ENCODE measurements around the gene GALNT17. TPM values are rescaled to one million over a fixed set of nuclear protein-coding genes. Genes with fewer than 3 reads are reported as not detected.
"Not testable (repeated sequence)": the region's sequence is repeated elsewhere in the genome, so short reads cannot be mapped to it uniquely, and the experiment has no call there.

Gene GALNT17
- total RNA-seq, 1 donor from 2014 or later = 95.3 TPM

GRCh38 chr7:71636329-71636728 lies 504.4 kb downstream of the GALNT17 start:
- TF ChIP-seq, protein P1, sequence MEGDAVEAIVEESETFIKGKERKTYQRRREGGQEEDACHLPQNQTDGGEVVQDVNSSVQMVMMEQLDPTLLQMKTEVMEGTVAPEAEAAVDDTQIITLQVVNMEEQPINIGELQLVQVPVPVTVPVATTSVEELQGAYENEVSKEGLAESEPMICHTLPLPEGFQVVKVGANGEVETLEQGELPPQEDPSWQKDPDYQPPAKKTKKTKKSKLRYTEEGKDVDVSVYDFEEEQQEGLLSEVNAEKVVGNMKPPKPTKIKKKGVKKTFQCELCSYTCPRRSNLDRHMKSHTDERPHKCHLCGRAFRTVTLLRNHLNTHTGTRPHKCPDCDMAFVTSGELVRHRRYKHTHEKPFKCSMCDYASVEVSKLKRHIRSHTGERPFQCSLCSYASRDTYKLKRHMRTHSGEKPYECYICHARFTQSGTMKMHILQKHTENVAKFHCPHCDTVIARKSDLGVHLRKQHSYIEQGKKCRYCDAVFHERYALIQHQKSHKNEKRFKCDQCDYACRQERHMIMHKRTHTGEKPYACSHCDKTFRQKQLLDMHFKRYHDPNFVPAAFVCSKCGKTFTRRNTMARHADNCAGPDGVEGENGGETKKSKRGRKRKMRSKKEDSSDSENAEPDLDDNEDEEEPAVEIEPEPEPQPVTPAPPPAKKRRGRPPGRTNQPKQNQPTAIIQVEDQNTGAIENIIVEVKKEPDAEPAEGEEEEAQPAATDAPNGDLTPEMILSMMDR (IDR thresholded peaks at IDR 0.05; ENCODE audit: borderline replicate concordance) = no peak
- Histone ChIP-seq H3K36me3 (no peaks in the 10 kb centered on the region), H3K4me1 (peaks cover 30% of the 10 kb centered on the region), H3K27me3 (ENCODE audit: low read depth) (no peaks in the 10 kb centered on the region), H3K9me3 (replicated peaks) (no peaks in the 10 kb centered on the region), H3K27ac (replicated peaks) (no peak overlapping the region), H3K4me3 (no peak overlapping the region)
- intact Hi-C loops (cut with micrococcal nuclease) = no loop called here
- no peak for DNase-seq

- no peak for DNase-seq
- Histone ChIP-seq H3K36me3 (no peaks in the 10 kb centered on the region), H3K4me3 (no peak overlapping the region), H3K27me3 (ENCODE audit: low read depth) (no peaks in the 10 kb centered on the region), H3K27ac (replicated peaks) (no peak overlapping the region), H3K9me3 (replicated peaks) (no peaks in the 10 kb centered on the region), H3K4me1 (peaks cover 28% of the 10 kb centered on the region)
- TF ChIP-seq, protein P1 (IDR thresholded peaks at IDR 0.05; ENCODE audit: borderline replicate concordance) = no peak
- intact Hi-C loops (cut with micrococcal nuclease) = no loop called here
Measured at GRCh38 chr7:71637578-71637977, 505.6 kb downstream of the GALNT17 start.

- DNase-seq = no peak
- H3K9me3 ChIP-seq (replicated peaks) = no peaks in the 10 kb centered on the region
- no peak overlapping the region for H3K27ac ChIP-seq (replicated peaks)
- no peak overlapping the region for H3K4me3 ChIP-seq
- H3K27me3 ChIP-seq (ENCODE audit: low read depth) = no peaks in the 10 kb centered on the region
- H3K4me1 ChIP-seq = peaks cover 27% of the 10 kb centered on the region
- intact Hi-C loops (cut with micrococcal nuclease) = no loop called here
- H3K36me3 ChIP-seq = no peaks in the 10 kb centered on the region
- TF ChIP-seq, protein P1 (IDR thresholded peaks at IDR 0.05; ENCODE audit: borderline replicate concordance) = no peak
Measured at GRCh38 chr7:71638108-71638507, 506.2 kb downstream of the GALNT17 start.

GRCh38 chr7:71639382-71640085 lies 507.6 kb downstream of the GALNT17 start:
- intact Hi-C loops (cut with micrococcal nuclease) = no loop called here
- no peak overlapping the region for H3K27ac ChIP-seq (replicated peaks)
- no peak overlapping the region for H3K4me3 ChIP-seq
- H3K9me3 ChIP-seq (replicated peaks) = peaks cover under 1% of the 10 kb centered on the region
- peaks cover 19% of the 10 kb centered on the region for H3K4me1 ChIP-seq
- no peak for DNase-seq
- TF ChIP-seq, protein P1 (IDR thresholded peaks at IDR 0.05; ENCODE audit: borderline replicate concordance) = no peak
- no peaks in the 10 kb centered on the region for H3K27me3 ChIP-seq (ENCODE audit: low read depth)
- no peaks in the 10 kb centered on the region for H3K36me3 ChIP-seq

- DNase-seq; H3K36me3 ChIP-seq; intact Hi-C loops (cut with micrococcal nuclease); H3K4me3 ChIP-seq; H3K4me1 ChIP-seq; H3K27ac ChIP-seq (replicated peaks); H3K27me3 ChIP-seq (ENCODE audit: low read depth): not testable (repeated sequence)
- peaks cover 14% of the 10 kb centered on the region for H3K9me3 ChIP-seq (replicated peaks)
Measured at GRCh38 chr7:71643031-71643430, 511.1 kb downstream of the GALNT17 start.

DNA sequence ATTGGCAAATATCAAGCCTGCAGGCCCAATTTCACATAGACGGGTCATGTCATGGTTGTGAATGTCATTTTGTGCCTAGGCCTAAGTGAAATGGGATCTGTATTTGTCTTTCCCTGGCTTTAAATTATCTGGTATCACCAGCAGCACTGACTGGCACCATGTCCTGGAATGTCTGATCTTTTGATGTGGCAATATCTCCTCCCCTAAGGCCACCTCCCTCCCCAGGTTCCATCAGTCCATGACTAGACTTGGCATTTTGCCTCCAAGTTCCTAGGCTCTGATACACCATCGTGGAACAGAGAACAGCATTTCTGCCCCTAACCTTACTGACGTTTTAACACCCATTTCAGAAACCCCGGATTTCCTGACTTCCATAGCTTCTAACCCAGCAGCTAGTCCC lies 513.9 kb downstream of the GALNT17 start:
- H3K4me3 ChIP-seq = no peak overlapping the region
- intact Hi-C loops (cut with micrococcal nuclease) = no loop called here
- no peaks in the 10 kb centered on the region for H3K27me3 ChIP-seq (ENCODE audit: low read depth)
- peaks cover 33% of the 10 kb centered on the region for H3K9me3 ChIP-seq (replicated peaks)
- TF ChIP-seq, protein P1 (IDR thresholded peaks at IDR 0.05; ENCODE audit: borderline replicate concordance) = no peak
- peaks cover 11% of the 10 kb centered on the region for H3K4me1 ChIP-seq
- no peak overlapping the region for H3K27ac ChIP-seq (replicated peaks)
- DNase-seq = no peak
- H3K36me3 ChIP-seq = no peaks in the 10 kb centered on the region
